ENCODE measurements around the gene CDK14.

CDK14 gene

DNA sequence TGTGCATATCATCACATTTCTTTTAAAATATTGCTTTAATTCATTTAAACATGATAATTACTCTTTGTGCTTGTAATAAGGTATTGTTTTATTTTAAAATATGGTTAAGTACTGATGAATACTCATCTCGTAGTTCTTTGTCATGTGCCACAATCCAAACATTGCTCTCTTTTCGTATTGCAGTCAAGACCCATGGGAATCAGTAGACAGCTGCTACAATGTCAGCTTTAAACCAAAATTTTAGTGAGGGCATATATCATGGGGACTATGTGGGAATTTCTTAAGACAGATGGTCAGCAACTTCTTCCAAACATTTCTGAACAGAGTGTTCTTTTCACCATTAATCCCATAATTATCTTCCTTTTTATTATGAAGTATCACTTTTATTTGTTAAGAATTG, 590.9 kb downstream of the CDK14 start:
- Histone ChIP-seq H2BK5ac (ENCODE audit: low read depth, low read length, poor library complexity) (no peak overlapping the region), H3K79me2 (ENCODE audit: control insufficient read depth, insufficient read depth, low read length, poor library complexity) (no peaks in the 10 kb centered on the region), H3K9ac (ENCODE audit: low read length) (no peak overlapping the region), H4K91ac (ENCODE audit: low read depth, low read length) (no peak overlapping the region), H2BK120ac (ENCODE audit: insufficient read depth, low read length, poor library complexity) (no peak overlapping the region), H3K79me1 (ENCODE audit: low read length) (no peaks in the 10 kb centered on the region), H4K12ac (ENCODE audit: low read depth, low read length) (no peak overlapping the region), H3K4me3 (ENCODE audit: low read depth, low read length) (no peak overlapping the region), H3K14ac (ENCODE audit: low read length) (no peak overlapping the region), H3K18ac (ENCODE audit: low read length) (no peak overlapping the region), H3K9me3 (ENCODE audit: insufficient read depth, low read depth, low read length) (no peaks in the 10 kb centered on the region), H3K4me1 (ENCODE audit: control insufficient read depth in 1 of 2, insufficient read depth in 2 of 2, low read length in 2 of 2) (no peaks in the 10 kb centered on the region), H2AK5ac (ENCODE audit: low read length) (no peak overlapping the region), H3K4ac (ENCODE audit: low read depth, low read length) (no peak overlapping the region), H3K27ac (ENCODE audit: low read depth, low read length) (no peak overlapping the region), H3K36me3 (ENCODE audit: control insufficient read depth in 1 of 2, insufficient read depth in 2 of 2, low read length in 2 of 2) (no peaks in the 10 kb centered on the region), H2AFZ (ENCODE audit: insufficient read depth, low read length, poor library complexity) (no peak overlapping the region), H3K4me2 (ENCODE audit: low read length) (no peak overlapping the region), H4K8ac (ENCODE audit: low read depth, low read length) (no peak overlapping the region), H3K27me3 (ENCODE audit: insufficient read depth, low read length) (no peaks in the 10 kb centered on the region), H3K23ac (ENCODE audit: low read length) (no peak overlapping the region), H2BK12ac (ENCODE audit: low read length) (no peak overlapping the region)
- no peak for DNase-seq
- WGBS (ENCODE audit: extremely low coverage, insufficient coverage, insufficient read length), result no CpG with 5 or more reads among the region's 2 CpGs

DNA sequence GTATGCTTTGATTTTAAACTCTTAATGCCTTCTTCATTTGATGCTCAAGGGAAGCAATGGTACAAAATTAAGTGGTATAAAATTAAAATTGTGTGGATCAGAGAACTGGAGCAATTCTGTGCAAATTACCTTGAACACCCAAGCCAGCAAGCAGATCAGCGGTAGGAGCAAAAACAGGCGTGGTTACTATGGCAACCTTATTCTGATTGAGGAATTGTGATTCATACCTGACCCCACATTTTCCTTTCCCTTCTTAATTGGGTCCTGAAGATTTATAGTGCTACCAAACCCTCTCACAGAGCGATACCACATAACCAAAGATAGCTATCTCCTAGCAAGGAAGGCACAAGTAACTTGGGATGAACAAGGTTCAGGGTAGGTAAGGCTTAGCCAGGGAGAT, 595.6 kb downstream of the CDK14 start:
- H3K23ac ChIP-seq (ENCODE audit: low read length), result no peak overlapping the region
- WGBS (ENCODE audit: extremely low coverage, insufficient coverage, insufficient read length), result no CpG with 5 or more reads among the region's 3 CpGs
- no peak for DNase-seq
- no peaks in the 10 kb centered on the region for H3K36me3 ChIP-seq (ENCODE audit: control insufficient read depth in 1 of 2, insufficient read depth in 2 of 2, low read length in 2 of 2)
- H3K27ac ChIP-seq (ENCODE audit: low read depth, low read length), result no peak overlapping the region
- H3K4me2 ChIP-seq (ENCODE audit: low read length), result no peak overlapping the region
- H4K12ac ChIP-seq (ENCODE audit: low read depth, low read length), result no peak overlapping the region
- H3K79me1 ChIP-seq (ENCODE audit: low read length), result no peaks in the 10 kb centered on the region
- no peaks in the 10 kb centered on the region for H3K27me3 ChIP-seq (ENCODE audit: insufficient read depth, low read length)
- H3K4ac ChIP-seq (ENCODE audit: low read depth, low read length), result no peak overlapping the region
- no peak overlapping the region for H4K8ac ChIP-seq (ENCODE audit: low read depth, low read length)
- H2BK5ac ChIP-seq (ENCODE audit: low read depth, low read length, poor library complexity), result no peak overlapping the region
- no peak overlapping the region for H3K4me3 ChIP-seq (ENCODE audit: low read depth, low read length)
- peaks cover 0 to 2% of the 10 kb centered on the region in 2 experiments for H3K4me1 ChIP-seq (ENCODE audit: control insufficient read depth in 1 of 2, insufficient read depth in 2 of 2, low read length in 2 of 2)
- no peaks in the 10 kb centered on the region for H3K79me2 ChIP-seq (ENCODE audit: control insufficient read depth, insufficient read depth, low read length, poor library complexity)
- no peak overlapping the region for H4K91ac ChIP-seq (ENCODE audit: low read depth, low read length)
- H3K9me3 ChIP-seq (ENCODE audit: insufficient read depth, low read depth, low read length), result no peaks in the 10 kb centered on the region
- no peak overlapping the region for H2AK5ac ChIP-seq (ENCODE audit: low read length)
- H3K18ac ChIP-seq (ENCODE audit: low read length), result no peak overlapping the region
- H3K9ac ChIP-seq (ENCODE audit: low read length), result no peak overlapping the region
- H2AFZ ChIP-seq (ENCODE audit: insufficient read depth, low read length, poor library complexity), result no peak overlapping the region
- H3K14ac ChIP-seq (ENCODE audit: low read length), result no peak overlapping the region
- H2BK12ac ChIP-seq (ENCODE audit: low read length), result no peak overlapping the region
- H2BK120ac ChIP-seq (ENCODE audit: insufficient read depth, low read length, poor library complexity), result no peak overlapping the region

- no peak overlapping the region for H3K14ac ChIP-seq (ENCODE audit: low read length)
- H2BK5ac ChIP-seq (ENCODE audit: low read depth, low read length, poor library complexity), result no peak overlapping the region
- no peak overlapping the region for H2BK12ac ChIP-seq (ENCODE audit: low read length)
- H4K8ac ChIP-seq (ENCODE audit: low read depth, low read length), result no peak overlapping the region
- no peak overlapping the region for H3K18ac ChIP-seq (ENCODE audit: low read length)
- H3K4me3 ChIP-seq (ENCODE audit: low read depth, low read length), result no peak overlapping the region
- peaks cover 0 to 2% of the 10 kb centered on the region in 2 experiments for H3K4me1 ChIP-seq (ENCODE audit: control insufficient read depth in 1 of 2, insufficient read depth in 2 of 2, low read length in 2 of 2)
- no peak overlapping the region for H3K4ac ChIP-seq (ENCODE audit: low read depth, low read length)
- no CpG with 5 or more reads among the region's 1 CpG for WGBS (ENCODE audit: extremely low coverage, insufficient coverage, insufficient read length)
- H3K27ac ChIP-seq (ENCODE audit: low read depth, low read length), result no peak overlapping the region
- no peak overlapping the region for H3K23ac ChIP-seq (ENCODE audit: low read length)
- H4K12ac ChIP-seq (ENCODE audit: low read depth, low read length), result no peak overlapping the region
- no peak overlapping the region for H2AFZ ChIP-seq (ENCODE audit: insufficient read depth, low read length, poor library complexity)
- no peak overlapping the region for H4K91ac ChIP-seq (ENCODE audit: low read depth, low read length)
- no peaks in the 10 kb centered on the region for H3K79me1 ChIP-seq (ENCODE audit: low read length)
- no peaks in the 10 kb centered on the region for H3K79me2 ChIP-seq (ENCODE audit: control insufficient read depth, insufficient read depth, low read length, poor library complexity)
- no peak overlapping the region for H2BK120ac ChIP-seq (ENCODE audit: insufficient read depth, low read length, poor library complexity)
- H3K4me2 ChIP-seq (ENCODE audit: low read length), result no peak overlapping the region
- H3K36me3 ChIP-seq (ENCODE audit: control insufficient read depth in 1 of 2, insufficient read depth in 2 of 2, low read length in 2 of 2), result no peaks in the 10 kb centered on the region
- no peaks in the 10 kb centered on the region for H3K27me3 ChIP-seq (ENCODE audit: insufficient read depth, low read length)
- no peak overlapping the region for H2AK5ac ChIP-seq (ENCODE audit: low read length)
- no peak overlapping the region for H3K9ac ChIP-seq (ENCODE audit: low read length)
- DNase-seq, result peak in 1 of 2 donors; percentile 50
- H3K9me3 ChIP-seq (ENCODE audit: insufficient read depth, low read depth, low read length), result no peaks in the 10 kb centered on the region
These were observed 597.0 kb downstream of the CDK14 start for GRCh38 chr7:91193141-91193540.

- Histone ChIP-seq H3K9me3 (ENCODE audit: insufficient read depth, low read depth, low read length) (no peaks in the 10 kb centered on the region), H3K23ac (ENCODE audit: low read length) (no peak overlapping the region), H4K91ac (ENCODE audit: low read depth, low read length) (no peak overlapping the region), H2BK5ac (ENCODE audit: low read depth, low read length, poor library complexity) (no peak overlapping the region), H2AK5ac (ENCODE audit: low read length) (no peak overlapping the region), H4K8ac (ENCODE audit: low read depth, low read length) (no peak overlapping the region), H3K4me3 (ENCODE audit: low read depth, low read length) (no peak overlapping the region), H3K36me3 (ENCODE audit: control insufficient read depth in 1 of 2, insufficient read depth in 2 of 2, low read length in 2 of 2) (no peaks in the 10 kb centered on the region), H3K27ac (ENCODE audit: low read depth, low read length) (no peak overlapping the region), H3K9ac (ENCODE audit: low read length) (no peak overlapping the region), H2BK12ac (ENCODE audit: low read length) (no peak overlapping the region), H3K79me2 (ENCODE audit: control insufficient read depth, insufficient read depth, low read length, poor library complexity) (no peaks in the 10 kb centered on the region), H3K4me2 (ENCODE audit: low read length) (no peak overlapping the region), H3K27me3 (ENCODE audit: insufficient read depth, low read length) (no peaks in the 10 kb centered on the region), H3K79me1 (ENCODE audit: low read length) (no peaks in the 10 kb centered on the region), H4K12ac (ENCODE audit: low read depth, low read length) (no peak overlapping the region), H3K4ac (ENCODE audit: low read depth, low read length) (no peak overlapping the region), H3K4me1 (ENCODE audit: control insufficient read depth in 1 of 2, insufficient read depth in 2 of 2, low read length in 2 of 2) (peaks cover 0 to 2% of the 10 kb centered on the region in 2 experiments), H3K18ac (ENCODE audit: low read length) (no peak overlapping the region), H2AFZ (ENCODE audit: insufficient read depth, low read length, poor library complexity) (no peak overlapping the region), H3K14ac (ENCODE audit: low read length) (no peak overlapping the region), H2BK120ac (ENCODE audit: insufficient read depth, low read length, poor library complexity) (no peak overlapping the region)
- DNase-seq, result no peak
These were observed 598.7 kb downstream of the CDK14 start for GRCh38 chr7:91194841-91195240.
